SK-N-SH (cell line): ENCODE data around the gene PPP2R3A. TPM values are rescaled to one million over a fixed set of nuclear protein-coding genes. Genes with fewer than 3 reads are reported as not detected.
A peak's percentile ranks its signal among the peaks of the same experiment; 100 is the strongest.
"Not testable (repeated sequence)": the region's sequence is repeated elsewhere in the genome, so short reads cannot be mapped to it uniquely, and the experiment has no call there.

Experiments
- CTCF ChIA-PET: fragments of 300-600, 350-600 bp; formaldehyde crosslinking; extraction: SDS; loops from one replicate; lab custom pipeline; 2021; lab: Yijun Ruan, JAX
- POLR2A ChIA-PET: fragments of 350-600 bp; sonication (Branson Sonifier 250); formaldehyde crosslinking; extraction: SDS; loops from one replicate; lab custom pipeline; 2020; ENCODE audit warnings: antibody characterized with exemption, inconsistent platforms; lab: Yijun Ruan, JAX
- DNase-seq: peaks from one replicate; pipeline ENCODE4 v3.0.0; 2012
- H2AFZ ChIP-seq: fragments of 200-600 bp; sonication (generic); 2 replicates; pipeline ENCODE4 v1.8.1; 2016; ENCODE audit warnings: antibody characterized with exemption, mild to moderate bottlenecking, low read depth
- H3F3A ChIP-seq: fragments of 200-600 bp; sonication (generic); replicated peaks from 2 replicates; pipeline ENCODE3; 2016; ENCODE audit warnings: antibody characterized with exemption, mild to moderate bottlenecking; ENCODE audit not compliant: insufficient read depth
- H3K27ac ChIP-seq, 2 experiments: fragments of 200-500 bp in 1 of 2; fragments of 200-600 bp in 1 of 2; sonication (Bioruptor generic) in 1 of 2; sonication (generic), shearing (Covaris generic) in 1 of 2; 2 replicates each; pipeline versions ENCODE4 v1.5.1 to v1.6.1; 2014 to 2016; ENCODE audit warnings: low read depth in 2 of 2, inconsistent platforms in 1 of 2, low read length in 1 of 2, mild to moderate bottlenecking in 1 of 2, mixed read lengths in 1 of 2
- H3K27me3 ChIP-seq: fragments of 200-600 bp; sonication (generic), shearing (Covaris generic); 2 replicates; pipeline ENCODE4 v1.6.1; 2016; ENCODE audit warnings: mixed run types; ENCODE audit not compliant: insufficient read depth
- H3K36me3 ChIP-seq, 2 experiments: fragments of 200-500 bp in 1 of 2; fragments of 200-600 bp in 1 of 2; sonication (Bioruptor generic) in 1 of 2; sonication (generic) in 1 of 2; replicated peaks in 1 of 2; 2 replicates each; pipeline versions ENCODE3 to v1.5.1; 2014 to 2016; ENCODE audit warnings: low read length in 1 of 2, mild to moderate bottlenecking in 1 of 2; ENCODE audit not compliant: insufficient read depth in 2 of 2, control insufficient read depth in 1 of 2
- H3K4me1 ChIP-seq, 2 experiments: fragments of 200-500 bp in 1 of 2; fragments of 200-600 bp in 1 of 2; sonication (Bioruptor generic) in 1 of 2; sonication (generic), shearing (Covaris generic) in 1 of 2; 2 replicates each; pipeline versions ENCODE4 v1.5.1 to v1.6.1; 2014 to 2016; ENCODE audit warnings: low read depth in 1 of 2, low read length in 1 of 2, mixed run types in 1 of 2; ENCODE audit not compliant: insufficient read depth in 2 of 2, control insufficient read depth in 1 of 2
- H3K4me2 ChIP-seq: fragments of 200-600 bp; sonication (generic), shearing (Covaris generic); 2 replicates; pipeline ENCODE4 v1.6.1; 2017; ENCODE audit warnings: mixed run types
- H3K4me3 ChIP-seq, 2 experiments: fragments of 200-500 bp in 1 of 2; fragments of 200-600 bp in 1 of 2; sonication (Bioruptor generic) in 1 of 2; sonication (generic), shearing (Covaris generic) in 1 of 2; 2 replicates each; pipeline versions ENCODE4 v1.5.1 to v1.8.1; 2014 to 2016; ENCODE audit warnings: low read depth in 2 of 2, inconsistent platforms in 1 of 2, low read length in 1 of 2, mild to moderate bottlenecking in 1 of 2, mixed read lengths in 1 of 2, moderate library complexity in 1 of 2
- H3K79me2 ChIP-seq: fragments of 200-600 bp; sonication (generic); 2 replicates; pipeline ENCODE4 v1.8.1; 2017; ENCODE audit warnings: mild to moderate bottlenecking; ENCODE audit not compliant: insufficient read depth
- H3K9ac ChIP-seq: fragments of 200-600 bp; sonication (generic); 2 replicates; pipeline ENCODE4 v1.6.1; 2017; ENCODE audit warnings: mixed run types
- H3K9me2 ChIP-seq: fragments of 200-600 bp; sonication (generic); 2 replicates; pipeline ENCODE4 v1.6.1; 2017; ENCODE audit warnings: mixed run types
- H3K9me3 ChIP-seq: fragments of 200-600 bp; sonication (generic); 2 replicates; pipeline ENCODE4 v1.6.1; 2017; ENCODE audit warnings: mixed run types, mild to moderate bottlenecking, moderate library complexity
- H4K20me1 ChIP-seq: fragments of 200-600 bp; sonication (generic); 2 replicates; pipeline ENCODE4 v1.6.1; 2017; ENCODE audit warnings: mild to moderate bottlenecking, mixed run types; ENCODE audit not compliant: insufficient read depth
- CHD2 ChIP-seq: fragments of 150-350 bp; IDR thresholded peaks from 2 replicates; pipeline ENCODE4 v1.6.1; 2018; ENCODE audit warnings: low read length; ENCODE audit not compliant: partially characterized antibody
- CTCF ChIP-seq: fragments of 200-600 bp; sonication (generic); IDR thresholded peaks from 2 replicates; pipeline ENCODE4 v1.6.1; 2017; ENCODE audit warnings: antibody characterized with exemption, mild to moderate bottlenecking, moderate library complexity
- EZH2phosphoT487 ChIP-seq: fragments of 200-600 bp; sonication (generic); IDR thresholded peaks from 2 replicates; pipeline ENCODE4 v1.6.1; 2017; ENCODE audit warnings: low read depth, mixed run types, mild to moderate bottlenecking, antibody characterized with exemption, moderate library complexity, borderline replicate concordance
- FOSL2 ChIP-seq: IDR thresholded peaks from 2 replicates; pipeline ENCODE4 v1.4.0; 2012; ENCODE audit warnings: low read depth, mild to moderate bottlenecking, moderate library complexity, borderline replicate concordance
- FOXJ3 ChIP-seq: sonication (generic); formaldehyde crosslinking; IDR thresholded peaks from 2 replicates; pipeline ENCODE4 v1.5.1; 2020; ENCODE audit warnings: mild to moderate bottlenecking, missing genetic modification reagents
- MEF2A ChIP-seq: IDR thresholded peaks from 2 replicates; pipeline ENCODE4 v1.4.0; 2012; ENCODE audit warnings: low read depth, borderline replicate concordance
- MXI1 ChIP-seq: IDR thresholded peaks from 2 replicates; pipeline ENCODE4 v1.6.1; 2012; ENCODE audit warnings: mild to moderate bottlenecking, low read depth, low read length, improper control_type of control experiment
- NFIC ChIP-seq: IDR thresholded peaks from 2 replicates; pipeline ENCODE4 v1.4.0; 2012; ENCODE audit warnings: borderline replicate concordance
- RAD21 ChIP-seq: IDR thresholded peaks from 2 replicates; pipeline ENCODE4 v1.6.1; 2012; ENCODE audit warnings: mild to moderate bottlenecking, low read length
- RXRA ChIP-seq: IDR thresholded peaks from 2 replicates; pipeline ENCODE4 v1.4.0; 2012; ENCODE audit warnings: low read depth, mild to moderate bottlenecking, borderline replicate concordance
- SIN3A ChIP-seq: IDR thresholded peaks from 2 replicates; pipeline ENCODE4 v1.6.1; 2012; ENCODE audit warnings: low read depth, mild to moderate bottlenecking, low read length, moderate library complexity, borderline replicate concordance
- SMC3 ChIP-seq: IDR thresholded peaks from 2 replicates; pipeline ENCODE4 v1.6.1; 2012; ENCODE audit warnings: low read depth, low read length, improper control_type of control experiment
- TEAD4 ChIP-seq: IDR thresholded peaks from 2 replicates; pipeline ENCODE4 v1.4.0; 2012; ENCODE audit warnings: mild to moderate bottlenecking, borderline replicate concordance; ENCODE audit not compliant: insufficient read depth
- USF2 ChIP-seq: fragments of 150-350 bp; IDR thresholded peaks from 2 replicates; pipeline ENCODE4 v1.6.1; 2017; ENCODE audit warnings: antibody characterized with exemption, low read length, low read depth, borderline replicate concordance
- WGBS: methylation state at CpG from one replicate; pipeline ENCODE4 v1.1.6; 2017; ENCODE audit warnings: low lambda C conversion rate; 5-methylcytosine and 5-hydroxymethylcytosine counted together
- polyA plus RNA-seq, 3 experiments: library from polyadenylated mRNA; depleted of rRNA; stranded (reverse); fragments of >200 nt; gene quantifications; 2 replicates each; pipeline ENCODE4 v1.2.3, GENCODE V29; 2012
- TF ChIP-seq, protein P1 (sequence below): IDR thresholded peaks from 2 replicates; pipeline ENCODE4 v1.4.0; 2012; ENCODE audit warnings: low read depth, borderline replicate concordance
- TF ChIP-seq, protein P2 (sequence below): IDR thresholded peaks from 2 replicates; pipeline ENCODE4 v1.6.1; 2012; ENCODE audit warnings: mild to moderate bottlenecking, low read depth, low read length, moderate library complexity

Gene PPP2R3A
- polyA plus RNA-seq, 1 of the 3 experiments (the other 2 are of a cell fraction): 3.9 TPM

- peak overlapping the region; percentile 84 for H3K4me2 ChIP-seq
- not testable (repeated sequence) for DNase-seq, H3K9me3 ChIP-seq, H3K27ac ChIP-seq, H2AFZ ChIP-seq, H3F3A ChIP-seq, H3K36me3 ChIP-seq, H3K9me2 ChIP-seq, H3K27me3 ChIP-seq
- peaks cover 10 to 12% of the 10 kb centered on the region in 2 experiments; a peak in 3 of 4 replicates for H3K4me1 ChIP-seq
- POLR2A ChIA-PET: interaction anchor here (1.1 kb wide), 1 partner anchor 10 kb away, joined by 4 read pairs; no protein-coding TSS in a partner anchor
- peak overlapping the region; percentile 82 to 83; a peak in 3 of 4 replicates for H3K4me3 ChIP-seq
- H3K9ac ChIP-seq: peak overlapping the region; percentile 98; the same call in 1 of the 2 replicates
- peaks cover 82% of the 10 kb centered on the region for H4K20me1 ChIP-seq
- CTCF ChIA-PET: interaction anchor here (1.2 to 1.6 kb wide), 2 partner anchors 200 to 560 kb away, joined by 4 to 6 read pairs; partner anchors contain the start of gene STAG1
- 88% methylated on average over 6 of the region's 6 CpGs for WGBS
- peaks cover 85% of the 10 kb centered on the region for H3K79me2 ChIP-seq
These were observed 226.7 kb downstream of the PPP2R3A start for GRCh38 chr3:136192195-136192594.

- Histone ChIP-seq H4K20me1 (peaks cover 75% of the 10 kb centered on the region), H3K27me3 (no peaks in the 10 kb centered on the region), H3K4me3 (peak overlapping the region; percentile 82 to 83), H3K36me3 (peaks cover 0 to 9% of the 10 kb centered on the region in 2 experiments), H3K9me3 (no peaks in the 10 kb centered on the region), H3K79me2 (peaks cover 78% of the 10 kb centered on the region), H3K9ac (peak overlapping the region; percentile 98), H3K4me2 (peak overlapping the region; percentile 84), H3K27ac (peak overlapping the region in 1 of 2 experiments; percentile 98; a peak in 1 of 4 replicates), H3F3A (peaks cover 13% of the 10 kb centered on the region), H2AFZ (no peak overlapping the region), H3K4me1 (peaks cover 10 to 17% of the 10 kb centered on the region in 2 experiments; a peak in 3 of 4 replicates), H3K9me2 (no peaks in the 10 kb centered on the region)
- CTCF ChIA-PET: interaction anchor here (1.2 to 2.2 kb wide), 3 partner anchors 199 to 821 kb away, joined by 4 to 6 read pairs (median 5); partner anchors contain the start of gene STAG1
- POLR2A ChIA-PET: interaction anchor here (1.1 kb wide), 1 partner anchor 10 kb away, joined by 4 read pairs; no protein-coding TSS in a partner anchor
- WGBS: 8% methylated on average over 2 of the region's 2 CpGs
- DNase-seq: peak; percentile 22
- TF ChIP-seq USF2 (no peak), MEF2A (no peak), RAD21 (no peak; the same call in 1 of the 2 replicates), NFIC (no peak), CTCF (no peak), EZH2phosphoT487 (no peak), SIN3A (no peak), CHD2 (no peak), MXI1 (no peak), TEAD4 (no peak), RXRA (no peak), FOXJ3 (CRISPR knock-in tag) (no peak), SMC3 (no peak), FOSL2 (no peak)
- TF ChIP-seq, protein P1, sequence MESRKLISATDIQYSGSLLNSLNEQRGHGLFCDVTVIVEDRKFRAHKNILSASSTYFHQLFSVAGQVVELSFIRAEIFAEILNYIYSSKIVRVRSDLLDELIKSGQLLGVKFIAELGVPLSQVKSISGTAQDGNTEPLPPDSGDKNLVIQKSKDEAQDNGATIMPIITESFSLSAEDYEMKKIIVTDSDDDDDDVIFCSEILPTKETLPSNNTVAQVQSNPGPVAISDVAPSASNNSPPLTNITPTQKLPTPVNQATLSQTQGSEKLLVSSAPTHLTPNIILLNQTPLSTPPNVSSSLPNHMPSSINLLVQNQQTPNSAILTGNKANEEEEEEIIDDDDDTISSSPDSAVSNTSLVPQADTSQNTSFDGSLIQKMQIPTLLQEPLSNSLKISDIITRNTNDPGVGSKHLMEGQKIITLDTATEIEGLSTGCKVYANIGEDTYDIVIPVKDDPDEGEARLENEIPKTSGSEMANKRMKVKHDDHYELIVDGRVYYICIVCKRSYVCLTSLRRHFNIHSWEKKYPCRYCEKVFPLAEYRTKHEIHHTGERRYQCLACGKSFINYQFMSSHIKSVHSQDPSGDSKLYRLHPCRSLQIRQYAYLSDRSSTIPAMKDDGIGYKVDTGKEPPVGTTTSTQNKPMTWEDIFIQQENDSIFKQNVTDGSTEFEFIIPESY: no peak
- TF ChIP-seq, protein P2, sequence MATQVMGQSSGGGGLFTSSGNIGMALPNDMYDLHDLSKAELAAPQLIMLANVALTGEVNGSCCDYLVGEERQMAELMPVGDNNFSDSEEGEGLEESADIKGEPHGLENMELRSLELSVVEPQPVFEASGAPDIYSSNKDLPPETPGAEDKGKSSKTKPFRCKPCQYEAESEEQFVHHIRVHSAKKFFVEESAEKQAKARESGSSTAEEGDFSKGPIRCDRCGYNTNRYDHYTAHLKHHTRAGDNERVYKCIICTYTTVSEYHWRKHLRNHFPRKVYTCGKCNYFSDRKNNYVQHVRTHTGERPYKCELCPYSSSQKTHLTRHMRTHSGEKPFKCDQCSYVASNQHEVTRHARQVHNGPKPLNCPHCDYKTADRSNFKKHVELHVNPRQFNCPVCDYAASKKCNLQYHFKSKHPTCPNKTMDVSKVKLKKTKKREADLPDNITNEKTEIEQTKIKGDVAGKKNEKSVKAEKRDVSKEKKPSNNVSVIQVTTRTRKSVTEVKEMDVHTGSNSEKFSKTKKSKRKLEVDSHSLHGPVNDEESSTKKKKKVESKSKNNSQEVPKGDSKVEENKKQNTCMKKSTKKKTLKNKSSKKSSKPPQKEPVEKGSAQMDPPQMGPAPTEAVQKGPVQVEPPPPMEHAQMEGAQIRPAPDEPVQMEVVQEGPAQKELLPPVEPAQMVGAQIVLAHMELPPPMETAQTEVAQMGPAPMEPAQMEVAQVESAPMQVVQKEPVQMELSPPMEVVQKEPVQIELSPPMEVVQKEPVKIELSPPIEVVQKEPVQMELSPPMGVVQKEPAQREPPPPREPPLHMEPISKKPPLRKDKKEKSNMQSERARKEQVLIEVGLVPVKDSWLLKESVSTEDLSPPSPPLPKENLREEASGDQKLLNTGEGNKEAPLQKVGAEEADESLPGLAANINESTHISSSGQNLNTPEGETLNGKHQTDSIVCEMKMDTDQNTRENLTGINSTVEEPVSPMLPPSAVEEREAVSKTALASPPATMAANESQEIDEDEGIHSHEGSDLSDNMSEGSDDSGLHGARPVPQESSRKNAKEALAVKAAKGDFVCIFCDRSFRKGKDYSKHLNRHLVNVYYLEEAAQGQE: no peak
These were observed 227.3 kb downstream of the PPP2R3A start for GRCh38 chr3:136192831-136193230.
